ENCODE data around the gene C9orf43.
A peak's percentile ranks its signal among the peaks of the same experiment; 100 is the strongest.

Gene C9orf43

DNA sequence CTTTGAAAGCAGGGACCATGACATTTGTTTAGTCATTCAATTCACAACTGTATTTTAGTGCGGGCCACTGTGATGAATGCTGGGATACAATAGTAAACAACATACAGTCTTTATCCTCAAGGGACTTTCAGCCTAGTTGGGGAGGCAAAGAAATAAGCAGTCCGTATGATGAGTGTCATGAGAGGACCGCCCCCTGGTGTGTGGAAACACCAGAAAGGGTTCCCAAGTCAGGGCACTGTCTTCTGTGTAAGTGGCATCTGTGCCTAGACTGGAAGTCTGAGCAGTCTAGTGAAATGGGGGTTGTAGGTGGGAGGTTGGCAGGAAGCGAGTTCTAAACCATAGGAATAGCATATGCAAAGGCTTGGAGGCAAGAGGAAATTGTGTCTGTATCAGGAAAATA is 6.8 kb downstream of the C9orf43 start:
- H3K27me3 ChIP-seq (ENCODE audit: insufficient read depth, poor library complexity, severe bottlenecking) = no peaks in the 10 kb centered on the region
- peak in 1 of 2 experiments; percentile 58 for DNase-seq (ENCODE audit: low read depth in 1 of 2, low spot score in 1 of 2)
- TF ChIP-seq SPI1 (IDR thresholded peaks at IDR 0.05; ENCODE audit: borderline replicate concordance, low read depth) = no peak

GRCh38 chr9:113421726-113422125 is 11.2 kb downstream of the C9orf43 start:
- no peaks in the 10 kb centered on the region for H3K27me3 ChIP-seq (ENCODE audit: insufficient read depth, poor library complexity, severe bottlenecking)
- TF ChIP-seq REST (IDR thresholded peaks at IDR 0.05; ENCODE audit: insufficient replicate concordance, low read depth) (no peak), GABPA (IDR thresholded peaks at IDR 0.05; ENCODE audit: low read depth) (no peak), SPI1 (IDR thresholded peaks at IDR 0.05; ENCODE audit: borderline replicate concordance, low read depth) (no peak), POLR2AphosphoS5 (IDR thresholded peaks at IDR 0.05; ENCODE audit: low read depth) (no peak), CTCF (IDR thresholded peaks at IDR 0.05; ENCODE audit: insufficient read depth, low read length) (no peak)

More for the DNA sequence above, 6.8 kb downstream of the C9orf43 start:
- Histone ChIP-seq H3K4me3 (replicated peaks; ENCODE audit: insufficient read depth, low read length) (no peak overlapping the region), H3K27ac (replicated peaks) (no peak overlapping the region)

GRCh38 chr9:113425072-113425471 is 14.5 kb downstream of the C9orf43 start:
- Histone ChIP-seq H3K4me3 (replicated peaks; ENCODE audit: insufficient read depth, low read length) (no peak overlapping the region), H3K27ac (replicated peaks) (no peak overlapping the region), H3K27me3 (ENCODE audit: insufficient read depth, poor library complexity, severe bottlenecking) (no peaks in the 10 kb centered on the region)
- DNase-seq (ENCODE audit: low read depth in 1 of 2, low spot score in 1 of 2) = no peak
- TF ChIP-seq GABPA (IDR thresholded peaks at IDR 0.05; ENCODE audit: low read depth) = no peak
- TF ChIP-seq SPI1 (IDR thresholded peaks at IDR 0.05; ENCODE audit: borderline replicate concordance, low read depth) = no peak
- no peak for TF ChIP-seq CTCF (IDR thresholded peaks at IDR 0.05; ENCODE audit: insufficient read depth, low read length)
- no peak for TF ChIP-seq REST (IDR thresholded peaks at IDR 0.05; ENCODE audit: insufficient replicate concordance, low read depth)

More at GRCh38 chr9:113421726-113422125, 11.2 kb downstream of the C9orf43 start:
- DNase-seq (ENCODE audit: low read depth in 1 of 2, low spot score in 1 of 2) = no peak
- Histone ChIP-seq H3K27ac (replicated peaks) (no peak overlapping the region), H3K4me3 (replicated peaks; ENCODE audit: insufficient read depth, low read length) (no peak overlapping the region)

DNA sequence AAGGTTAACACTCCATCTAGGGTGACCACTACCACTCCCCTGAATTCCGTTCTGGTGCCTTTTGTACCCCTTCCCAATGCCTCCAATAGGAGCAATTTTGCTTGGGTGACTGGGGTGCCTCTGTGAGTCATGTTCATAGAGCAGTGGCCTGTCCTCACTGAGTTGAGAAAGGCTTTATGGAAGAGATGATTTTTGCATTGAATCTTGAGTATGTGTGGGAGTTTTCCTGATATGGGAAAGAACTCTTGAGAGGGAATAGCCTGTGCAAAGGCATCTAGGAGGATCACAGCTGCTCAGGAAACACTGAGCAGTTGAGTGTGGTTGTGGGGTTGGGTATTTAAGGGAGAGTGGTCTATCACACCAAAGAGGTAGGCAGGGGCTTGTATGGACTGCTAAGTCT is 16.2 kb downstream of the C9orf43 start:
- Histone ChIP-seq H3K4me3 (replicated peaks; ENCODE audit: insufficient read depth, low read length) (no peak overlapping the region), H3K27ac (replicated peaks) (no peak overlapping the region), H3K27me3 (ENCODE audit: insufficient read depth, poor library complexity, severe bottlenecking) (no peaks in the 10 kb centered on the region)
- DNase-seq (ENCODE audit: low read depth in 1 of 2, low spot score in 1 of 2) = no peak
- TF ChIP-seq REST (IDR thresholded peaks at IDR 0.05; ENCODE audit: insufficient replicate concordance, low read depth) = no peak
- TF ChIP-seq POLR2AphosphoS5 (IDR thresholded peaks at IDR 0.05; ENCODE audit: low read depth) = no peak
- TF ChIP-seq SPI1 (IDR thresholded peaks at IDR 0.05; ENCODE audit: borderline replicate concordance, low read depth) = no peak
- TF ChIP-seq CTCF (IDR thresholded peaks at IDR 0.05; ENCODE audit: insufficient read depth, low read length) = no peak
- no peak for TF ChIP-seq GABPA (IDR thresholded peaks at IDR 0.05; ENCODE audit: low read depth)

Data from HL-60 (cell line).